ENCODE data around the gene DEPDC4. TPM values are rescaled to one million over a fixed set of nuclear protein-coding genes. Genes with fewer than 3 reads are reported as not detected.

The DEPDC4 gene
- total RNA-seq, 1 experiment from 2014 or later = 2.0 TPM

- H3K9me3 ChIP-seq (ENCODE audit: low read length) = no peaks in the 10 kb centered on the region
- ChIA-PET CTCF (no interaction called here), POLR2A (ENCODE audit: unreplicated experiment) (no interaction called here)
- H3K27me3 ChIP-seq (ENCODE audit: low read length) = no peaks in the 10 kb centered on the region
- intact Hi-C loops (cut with micrococcal nuclease) = no loop called here
- no peak for DNase-seq
- ATAC-seq = no peak
- H3K4me2 ChIP-seq (ENCODE audit: low read length) = no peak overlapping the region
- H4K20me1 ChIP-seq (ENCODE audit: low read length) = 0 out of 2 replicates have a peak, but pooled peaks cover 6% of the 10 kb centered on the region
- no peaks in the 10 kb centered on the region for H3K4me1 ChIP-seq (ENCODE audit: insufficient read depth, low read length)
- no peak overlapping the region for H3K27ac ChIP-seq (ENCODE audit: low read length)
- no peak overlapping the region for H2AFZ ChIP-seq (ENCODE audit: low read length)
- H3F3A ChIP-seq (ENCODE audit: low read length, unreplicated experiment) = no peaks in the 10 kb centered on the region
- no peaks in the 10 kb centered on the region for H3K9me2 ChIP-seq (replicated peaks; ENCODE audit: low read length)
- H3K36me3 ChIP-seq (ENCODE audit: low read depth, low read length) = no peaks in the 10 kb centered on the region
- no peak overlapping the region for H3K9ac ChIP-seq (ENCODE audit: low read length)
- no peak overlapping the region for H3K4me3 ChIP-seq (ENCODE audit: low read length)
- H3K79me2 ChIP-seq (ENCODE audit: low read length) = peaks cover 53% of the 10 kb centered on the region
- no TSS peak for BruUV-seq (replicated peaks)
- TF ChIP-seq EZH2 (IDR thresholded peaks at IDR 0.05; ENCODE audit: low read length, unreplicated experiment) = no peak
- TF ChIP-seq CTCF (conservative IDR thresholded peaks at IDR 0.05; ENCODE audit: low read depth, low read length) = no peak
- no peak for TF ChIP-seq EZH2phosphoT487 (IDR thresholded peaks at IDR 0.05; ENCODE audit: borderline replicate concordance, low read length)
Measured at GRCh38 chr12:100279607-100280244, 12.8 kb upstream of the DEPDC4 start.

DNA sequence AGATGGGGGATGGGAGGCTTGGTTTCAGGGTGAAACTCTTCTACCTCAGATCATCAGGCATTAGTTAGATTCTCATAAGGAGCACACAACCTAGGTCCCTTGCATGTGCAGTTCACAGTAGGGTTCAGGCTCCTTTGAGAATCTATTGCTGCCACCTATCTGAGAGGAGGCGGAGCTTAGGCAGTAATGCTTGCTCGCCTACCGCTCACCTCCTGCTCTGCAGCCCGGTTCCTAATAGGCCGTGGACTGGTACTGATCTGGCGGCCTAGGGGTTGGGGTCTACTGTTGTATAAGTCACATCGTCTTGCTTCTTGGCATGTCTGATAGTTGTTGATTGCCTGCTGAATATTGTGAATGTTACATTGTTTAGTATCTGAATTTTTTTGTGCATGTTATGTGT lies 12.3 kb upstream of the DEPDC4 start:
- Histone ChIP-seq H4K20me1 (ENCODE audit: low read length) (0 out of 2 replicates have a peak, but pooled peaks cover 6% of the 10 kb centered on the region), H3K4me1 (ENCODE audit: insufficient read depth, low read length) (no peaks in the 10 kb centered on the region), H3K4me2 (ENCODE audit: low read length) (no peak overlapping the region), H3K27me3 (ENCODE audit: low read length) (no peaks in the 10 kb centered on the region), H3K79me2 (ENCODE audit: low read length) (peaks cover 58% of the 10 kb centered on the region), H2AFZ (ENCODE audit: low read length) (no peak overlapping the region), H3K27ac (ENCODE audit: low read length) (no peak overlapping the region), H3K36me3 (ENCODE audit: low read depth, low read length) (no peaks in the 10 kb centered on the region), H3K9me3 (ENCODE audit: low read length) (no peaks in the 10 kb centered on the region), H3K4me3 (ENCODE audit: low read length) (no peak overlapping the region), H3F3A (ENCODE audit: low read length, unreplicated experiment) (no peaks in the 10 kb centered on the region), H3K9me2 (replicated peaks; ENCODE audit: low read length) (no peaks in the 10 kb centered on the region), H3K9ac (ENCODE audit: low read length) (no peak overlapping the region)
- ATAC-seq = no peak
- ChIA-PET CTCF (interaction anchor here (0.6 kb wide), 1 partner anchor 12 kb away, joined by 5 read pairs; the partner anchor contains the start of genes DEPDC4 and SCYL2), POLR2A (ENCODE audit: unreplicated experiment) (no interaction called here)
- no TSS peak for BruUV-seq (replicated peaks)
- intact Hi-C loops (cut with micrococcal nuclease) = no loop called here
- DNase-seq = no peak
- TF ChIP-seq EZH2 (IDR thresholded peaks at IDR 0.05; ENCODE audit: low read length, unreplicated experiment) = no peak
- TF ChIP-seq EZH2phosphoT487 (IDR thresholded peaks at IDR 0.05; ENCODE audit: borderline replicate concordance, low read length) = no peak
- TF ChIP-seq CTCF (conservative IDR thresholded peaks at IDR 0.05; ENCODE audit: low read depth, low read length) = no peak

- H3K36me3 ChIP-seq (ENCODE audit: low read depth, low read length) = no peaks in the 10 kb centered on the region
- H3K4me1 ChIP-seq (ENCODE audit: insufficient read depth, low read length) = peaks cover 5% of the 10 kb centered on the region
- POLR2A ChIA-PET (ENCODE audit: unreplicated experiment) = no interaction called here
- H3K27me3 ChIP-seq (ENCODE audit: low read length) = no peaks in the 10 kb centered on the region
- H2AFZ ChIP-seq (ENCODE audit: low read length) = no peak overlapping the region
- no peak overlapping the region for H3K9ac ChIP-seq (ENCODE audit: low read length)
- no peak for ATAC-seq
- no peak for TF ChIP-seq CTCF (conservative IDR thresholded peaks at IDR 0.05; ENCODE audit: low read depth, low read length)
- no peak overlapping the region for H3K4me2 ChIP-seq (ENCODE audit: low read length)
- CTCF ChIA-PET = interaction anchor here (0.7 kb wide), 1 partner anchor 110 kb away, joined by 3 read pairs; no protein-coding TSS in a partner anchor
- H3K27ac ChIP-seq (ENCODE audit: low read length) = no peak overlapping the region
- intact Hi-C loops (cut with micrococcal nuclease) = no loop called here
- H3K4me3 ChIP-seq (ENCODE audit: low read length) = no peak overlapping the region
- no peak for DNase-seq
- no peaks in the 10 kb centered on the region for H3K9me3 ChIP-seq (ENCODE audit: low read length)
- H3F3A ChIP-seq (ENCODE audit: low read length, unreplicated experiment) = no peaks in the 10 kb centered on the region
- H3K9me2 ChIP-seq (replicated peaks; ENCODE audit: low read length) = no peaks in the 10 kb centered on the region
- peaks cover 91% of the 10 kb centered on the region for H3K79me2 ChIP-seq (ENCODE audit: low read length)
- peaks cover 4% of the 10 kb centered on the region; the same call in 1 of the 2 replicates for H4K20me1 ChIP-seq (ENCODE audit: low read length)
- no TSS peak for BruUV-seq (replicated peaks)
Measured at GRCh38 chr12:100274291-100274690, 7.4 kb upstream of the DEPDC4 start.
